T follicular helper cell (primary cell): ENCODE results near the gene TRIP4.
"Not testable (repeated sequence)": the region's sequence is repeated elsewhere in the genome, so short reads cannot be mapped to it uniquely, and the experiment has no call there.

Experiments
- DNase-seq: peaks from one replicate; pipeline ENCODE4 v3.0.0-alpha.2; 2020; ENCODE audit warnings: low read depth

Gene TRIP4

DNA sequence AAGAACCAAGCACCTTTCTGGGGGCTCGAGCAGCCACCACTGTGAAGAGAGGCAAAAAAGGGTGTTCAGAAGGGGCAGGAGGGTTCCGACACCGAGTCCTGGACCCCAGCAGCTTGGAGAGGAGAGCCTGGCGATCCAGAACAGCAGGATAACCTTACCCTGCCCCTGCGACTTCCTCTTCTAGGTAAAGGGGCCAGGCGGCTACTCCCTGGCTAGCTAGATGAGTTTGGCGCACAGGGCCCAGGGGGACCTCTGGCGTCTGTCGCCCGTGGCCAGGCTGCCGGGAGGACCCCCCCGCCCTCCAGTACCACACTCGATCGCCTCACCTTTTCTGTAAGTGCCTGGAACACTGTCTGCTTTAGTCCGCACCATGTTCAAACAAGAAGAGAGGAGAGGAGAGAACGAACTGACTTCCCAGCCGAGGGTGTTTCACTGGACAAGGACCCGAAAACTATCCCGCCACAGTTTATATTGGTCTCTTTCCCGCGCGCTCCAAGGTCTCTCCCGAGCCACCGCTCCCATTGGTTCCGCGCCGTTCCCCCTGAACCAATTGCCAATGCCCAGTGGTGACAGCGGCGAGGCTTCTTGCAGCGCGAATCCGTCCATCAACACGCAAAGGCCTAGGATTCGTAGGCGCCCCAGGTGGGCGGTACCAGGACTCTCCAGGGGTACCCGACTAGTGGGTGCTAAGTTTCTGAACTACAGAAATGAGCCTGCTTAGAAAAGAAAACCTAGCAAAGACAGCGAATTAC is 6.5 kb upstream of the TRIP4 start, which contains the start of gene PCLAF:
Gene PCLAF (minus strand): TSS at position 442 of the 752 bp plus-strand sequence. CDS start 70 bp downstream, at position 372.
- peak; percentile 88 for DNase-seq

DNA sequence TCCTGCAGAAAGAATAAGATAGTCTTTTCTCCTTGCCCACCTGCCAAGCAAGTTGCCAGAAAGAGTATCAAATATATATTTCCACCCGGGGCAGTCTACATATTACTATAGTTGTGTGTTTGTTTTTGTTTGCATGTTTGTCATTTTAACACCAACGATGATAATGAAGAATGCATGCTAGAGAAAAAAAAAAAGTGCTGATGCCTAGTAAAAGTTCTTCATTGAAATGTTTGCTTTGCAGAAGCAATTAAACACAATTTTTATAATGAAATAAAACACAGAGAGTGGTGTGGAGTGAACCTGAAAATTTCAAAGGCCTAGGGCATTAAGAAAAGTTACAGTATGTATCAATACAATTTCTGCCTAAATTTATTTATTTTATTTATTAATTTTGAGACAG is 3.9 kb upstream of the TRIP4 start:
- no peak for DNase-seq

DNA sequence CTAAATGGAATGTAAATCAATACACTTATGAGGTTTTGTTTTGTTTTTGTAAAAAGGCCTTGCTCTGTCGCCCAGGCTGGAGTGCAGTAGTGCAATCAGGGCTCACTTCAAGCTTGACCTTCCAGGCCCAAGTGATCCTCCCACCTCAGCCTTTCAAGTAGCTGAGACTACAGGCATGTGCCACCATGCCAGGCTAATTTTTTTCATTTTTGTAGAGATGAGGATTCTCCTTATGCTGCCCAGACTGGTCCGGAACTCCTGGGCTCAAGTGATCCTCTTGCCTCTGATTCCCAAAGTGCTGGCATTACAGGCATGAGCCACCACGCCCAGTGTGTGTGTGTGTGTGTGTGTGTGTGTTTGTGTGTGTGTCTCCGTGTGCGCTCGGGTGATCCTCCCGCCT is 1.3 kb upstream of the TRIP4 start:
- DNase-seq: no peak

DNA sequence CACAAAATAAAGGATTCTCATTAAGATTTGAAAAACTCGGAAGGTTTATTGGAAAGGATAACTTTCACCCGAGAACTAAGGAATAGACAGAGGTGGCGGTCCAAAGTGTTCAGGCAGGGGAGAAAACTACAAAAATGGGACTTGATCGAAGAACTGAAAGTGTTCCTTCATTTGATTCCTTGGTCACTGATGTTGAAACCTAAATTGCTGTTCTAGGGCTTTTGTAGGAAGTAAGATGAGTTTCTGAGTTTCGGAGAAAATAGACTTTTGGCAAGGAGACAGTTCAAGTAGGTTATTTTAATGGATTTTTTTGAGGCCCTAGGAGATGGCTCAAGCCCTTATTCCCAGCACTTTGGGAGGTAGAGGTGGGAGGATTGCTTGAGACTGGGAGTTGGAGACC is 1.4 kb downstream of the TRIP4 start:
- DNase-seq: no peak

DNA sequence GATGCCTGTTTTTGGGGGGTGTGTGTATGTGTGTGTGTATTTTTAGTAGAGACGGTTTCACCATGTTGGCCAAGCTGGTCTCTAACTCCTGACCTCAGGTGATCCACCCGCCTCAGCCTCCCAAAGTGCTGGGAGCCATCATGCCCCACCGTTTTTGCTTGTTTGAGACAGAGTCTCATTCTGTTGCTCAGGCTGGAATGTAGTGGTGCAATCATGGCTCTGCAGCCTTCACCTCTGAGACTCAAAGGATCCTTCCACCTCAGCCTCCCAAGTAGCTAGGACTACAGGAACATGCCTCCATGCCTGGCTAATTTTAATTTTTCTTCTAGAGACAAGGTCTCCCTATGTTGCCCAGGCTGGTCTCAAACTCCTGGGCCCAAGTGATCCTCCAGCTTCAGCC is 4.8 kb downstream of the TRIP4 start:
- DNase-seq: not testable (repeated sequence)

DNA sequence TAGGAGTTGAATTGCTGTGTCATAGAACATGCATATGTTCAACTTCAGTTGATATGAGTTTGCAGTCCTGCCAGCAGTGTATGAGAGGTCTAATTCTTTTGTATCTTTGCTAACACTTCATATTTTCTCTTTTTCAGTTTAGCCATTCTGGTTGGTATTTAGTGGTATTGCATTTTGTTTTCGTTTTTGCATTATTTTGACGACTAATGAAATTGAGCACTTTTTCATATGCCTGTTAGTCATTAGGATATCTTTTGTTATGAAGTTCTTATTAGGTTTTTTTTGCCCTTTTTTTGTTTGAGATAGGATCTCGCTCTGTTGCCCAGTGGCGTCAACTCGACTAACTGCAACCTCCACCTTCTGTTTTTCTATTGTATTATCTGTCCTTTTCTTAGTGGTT is 9.2 kb downstream of the TRIP4 start:
- DNase-seq: no peak

DNA sequence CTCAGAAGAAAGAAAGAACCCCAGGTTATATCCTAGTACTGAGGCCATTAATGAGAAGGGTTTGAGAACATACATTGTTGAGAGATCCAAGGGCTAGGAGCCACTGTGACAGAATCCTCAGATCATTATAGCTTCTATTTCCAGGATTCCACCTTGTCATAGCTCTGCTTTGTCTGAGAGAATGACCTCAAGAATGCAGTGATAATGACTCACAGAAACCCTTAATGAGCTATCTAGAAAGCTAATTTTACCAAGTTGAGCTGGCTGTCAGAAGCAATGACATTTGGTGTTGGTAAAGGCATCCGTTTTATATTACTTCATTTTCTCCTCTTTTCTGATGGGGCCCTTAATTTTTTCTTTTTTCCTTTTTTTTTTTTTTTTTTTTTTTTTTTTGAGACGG is 10.9 kb downstream of the TRIP4 start:
- no peak for DNase-seq

DNA sequence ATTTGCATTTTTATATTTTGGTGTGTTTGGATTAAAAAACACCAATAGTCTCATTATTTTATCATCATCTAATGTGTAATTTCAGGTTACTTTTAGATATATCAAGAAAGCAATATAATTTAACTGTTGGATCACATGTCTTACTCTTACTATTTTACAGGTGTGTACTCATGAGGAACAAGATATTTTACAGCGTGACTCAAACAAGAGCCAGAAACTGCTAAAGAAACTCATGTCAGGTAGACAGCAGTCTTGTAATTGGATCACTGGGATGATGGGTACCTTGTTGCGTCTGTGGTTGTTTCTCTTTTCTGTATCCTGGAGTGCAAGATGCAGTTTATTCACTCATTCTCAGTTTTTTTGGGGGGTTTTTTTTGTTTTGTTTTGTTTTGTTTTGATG is 12.9 kb downstream of the TRIP4 start:
- no peak for DNase-seq

DNA sequence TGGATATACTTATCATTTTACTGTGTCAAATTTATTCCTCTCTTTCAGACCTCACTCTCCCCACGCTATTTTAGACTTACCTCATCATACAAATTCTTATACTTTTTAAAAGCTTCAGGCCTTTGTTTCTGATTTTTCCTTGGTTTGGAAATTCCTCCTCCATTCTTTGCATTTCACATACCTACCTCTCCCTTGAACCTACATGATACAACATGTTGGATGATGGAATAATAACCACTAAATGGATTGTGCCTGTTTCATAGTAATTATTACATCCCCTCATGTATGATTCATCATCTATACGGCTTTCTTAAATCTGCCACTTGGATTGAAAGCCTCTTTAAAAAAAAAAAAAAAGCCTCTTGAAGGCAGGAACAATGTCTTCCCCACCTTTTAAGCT is 24.6 kb downstream of the TRIP4 start:
- no peak for DNase-seq

DNA sequence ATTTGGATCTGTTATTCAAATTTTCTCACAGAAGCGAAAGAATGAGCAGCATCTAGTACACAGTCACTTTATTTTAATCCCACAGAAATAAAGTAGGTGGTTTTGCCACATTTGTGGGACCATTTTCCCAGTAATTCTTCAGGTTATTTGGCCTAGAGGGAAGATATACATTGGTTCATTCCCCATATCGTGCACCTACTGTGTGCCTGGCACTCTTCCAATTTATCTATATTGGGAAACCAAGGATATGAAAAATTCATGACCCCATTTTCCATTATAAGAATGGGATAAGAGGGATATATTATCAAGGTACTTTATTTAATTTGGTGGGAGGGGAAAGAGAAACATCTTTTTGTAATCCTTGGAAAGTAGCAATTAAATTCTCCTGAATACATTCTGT is 35.1 kb downstream of the TRIP4 start:
- DNase-seq: no peak

DNA sequence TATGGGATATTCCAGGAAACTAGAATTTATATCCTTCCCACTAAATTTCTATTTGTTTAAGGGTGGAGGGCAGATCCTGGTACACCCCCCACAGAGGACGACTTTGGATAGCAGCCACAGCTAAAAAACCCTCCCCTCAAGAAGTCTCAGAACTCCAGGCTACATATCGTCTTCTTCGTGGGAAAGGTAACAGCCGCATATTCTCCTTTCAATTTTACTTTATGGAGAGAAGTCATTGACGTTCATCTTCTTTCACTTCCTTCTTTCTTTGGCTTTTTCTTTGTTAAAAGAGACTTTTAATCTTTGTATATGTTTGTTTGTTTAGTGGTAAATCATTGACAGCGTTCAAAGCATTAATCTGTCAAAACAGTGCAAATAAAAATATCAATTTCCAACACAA is 36.3 kb downstream of the TRIP4 start:
- DNase-seq: no peak

DNA sequence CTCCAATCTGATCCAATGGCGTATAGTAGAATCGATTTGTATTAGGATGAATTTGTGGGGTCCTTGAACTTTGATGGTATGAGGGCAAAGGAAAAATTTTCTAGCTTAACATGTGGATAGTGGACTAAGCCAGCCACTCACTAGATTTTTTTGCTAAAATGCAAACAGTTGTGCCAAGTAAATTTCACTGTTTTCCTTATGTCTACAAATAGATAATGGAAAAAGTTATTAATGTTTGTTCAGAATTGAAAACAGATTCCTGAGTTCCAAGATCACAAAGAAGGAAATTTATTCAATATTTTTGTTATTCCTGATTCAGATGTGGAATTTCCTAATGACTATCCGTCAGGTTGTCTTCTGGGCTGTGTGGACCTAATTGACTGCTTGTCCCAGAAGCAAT is 37.6 kb downstream of the TRIP4 start:
- DNase-seq: no peak

DNA sequence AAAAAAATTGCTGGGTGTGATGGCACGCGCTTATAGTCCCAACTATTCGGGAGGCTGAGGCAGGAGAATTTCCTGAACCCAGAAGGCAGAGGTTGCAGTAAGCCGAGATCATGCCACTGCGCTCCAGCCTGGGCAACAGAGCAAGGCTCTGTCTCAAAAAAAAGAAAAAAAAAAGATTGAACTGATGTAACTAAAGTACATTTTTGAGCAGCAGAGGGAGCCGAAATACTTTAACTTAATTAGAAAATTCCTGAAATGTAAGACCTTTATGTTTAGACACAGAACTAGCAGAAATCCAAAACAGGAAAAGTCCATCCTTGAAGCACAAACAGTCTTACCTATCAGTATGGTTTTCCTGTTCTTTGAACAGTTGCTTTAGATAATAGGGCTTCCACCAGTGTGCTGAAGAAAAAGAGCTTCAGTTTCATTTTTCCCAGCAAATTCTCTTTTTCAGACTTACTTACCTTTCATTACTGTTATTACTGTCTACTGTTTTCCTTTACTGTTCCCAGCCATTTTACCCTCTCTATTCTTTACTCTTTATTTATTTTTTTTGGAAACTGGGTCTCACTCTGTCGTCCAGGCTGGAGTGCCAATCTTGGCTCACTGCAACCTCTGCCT is 39.3 kb downstream of the TRIP4 start:
- DNase-seq: no peak

DNA sequence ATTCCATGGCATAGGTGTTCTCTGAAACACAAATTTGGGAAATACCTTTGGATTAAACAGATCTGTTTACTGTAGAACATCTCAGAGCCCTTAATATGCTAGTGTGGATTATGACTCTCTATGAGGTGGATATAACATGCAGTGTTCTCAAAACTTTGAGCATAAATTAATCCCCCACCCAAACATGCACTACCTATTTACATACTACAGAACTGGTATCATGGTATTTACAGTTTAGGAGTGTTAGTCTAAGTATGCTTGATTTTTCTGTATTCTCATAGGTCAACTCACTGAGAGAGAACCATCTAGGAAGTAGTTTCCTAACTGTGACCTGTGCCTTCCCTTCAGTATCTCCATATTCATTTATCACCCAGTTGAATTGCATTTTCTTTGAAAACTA is 41.8 kb downstream of the TRIP4 start:
- DNase-seq: no peak

DNA sequence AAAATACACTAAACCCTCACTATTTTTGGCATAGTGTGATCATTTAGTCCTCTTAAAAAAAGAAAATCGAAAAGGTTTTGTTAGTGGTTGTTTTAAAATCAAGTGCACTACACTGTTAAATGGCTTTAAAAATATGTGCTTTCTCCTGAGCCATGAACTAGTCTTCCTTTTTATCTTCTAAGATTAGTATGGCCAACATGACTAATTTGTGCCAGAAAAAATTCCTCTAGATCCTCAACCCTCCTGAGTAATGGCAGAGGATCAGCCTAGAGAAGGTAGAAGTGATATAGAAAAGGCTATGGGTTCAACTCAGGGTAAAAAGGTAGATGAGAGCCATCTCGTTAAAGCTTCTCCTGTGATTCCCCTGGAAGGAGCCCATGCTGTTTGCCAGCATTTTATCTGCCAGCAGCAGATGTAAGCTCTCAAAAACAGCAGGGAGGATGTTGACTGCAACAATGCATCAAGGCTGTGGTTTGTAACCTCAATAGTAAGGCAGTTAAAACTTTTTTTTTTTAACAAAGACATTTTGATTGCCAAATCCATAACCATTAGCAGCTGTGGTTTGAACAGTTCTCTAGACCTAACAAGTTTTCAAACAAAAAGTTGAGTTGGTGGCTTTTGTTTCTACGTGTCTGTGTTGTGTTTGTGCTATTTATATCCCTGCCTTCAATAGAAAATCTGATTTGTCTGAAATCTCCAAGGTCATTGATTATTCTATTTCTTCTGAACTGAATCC is 42.5 kb downstream of the TRIP4 start:
- DNase-seq: peak; percentile 24

DNA sequence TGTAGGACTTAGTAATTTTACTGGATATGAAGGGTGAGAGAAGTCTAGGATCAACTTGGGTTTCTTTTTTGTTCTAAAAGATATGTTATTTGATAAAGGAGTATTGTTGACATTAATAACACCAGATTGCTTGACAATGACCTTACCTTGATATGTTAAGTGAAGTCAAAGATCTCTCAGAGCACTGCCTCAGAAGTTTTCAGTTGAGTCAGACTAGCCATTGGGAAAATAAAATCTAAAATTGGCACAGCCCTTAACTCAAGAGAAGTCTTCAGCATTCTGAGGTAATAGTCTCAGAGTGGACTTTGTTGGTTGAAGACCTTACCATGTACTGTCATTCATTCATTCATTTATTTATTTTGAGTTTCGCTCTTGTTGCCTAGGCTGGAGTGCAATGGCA is 50.3 kb downstream of the TRIP4 start:
- DNase-seq: no peak

DNA sequence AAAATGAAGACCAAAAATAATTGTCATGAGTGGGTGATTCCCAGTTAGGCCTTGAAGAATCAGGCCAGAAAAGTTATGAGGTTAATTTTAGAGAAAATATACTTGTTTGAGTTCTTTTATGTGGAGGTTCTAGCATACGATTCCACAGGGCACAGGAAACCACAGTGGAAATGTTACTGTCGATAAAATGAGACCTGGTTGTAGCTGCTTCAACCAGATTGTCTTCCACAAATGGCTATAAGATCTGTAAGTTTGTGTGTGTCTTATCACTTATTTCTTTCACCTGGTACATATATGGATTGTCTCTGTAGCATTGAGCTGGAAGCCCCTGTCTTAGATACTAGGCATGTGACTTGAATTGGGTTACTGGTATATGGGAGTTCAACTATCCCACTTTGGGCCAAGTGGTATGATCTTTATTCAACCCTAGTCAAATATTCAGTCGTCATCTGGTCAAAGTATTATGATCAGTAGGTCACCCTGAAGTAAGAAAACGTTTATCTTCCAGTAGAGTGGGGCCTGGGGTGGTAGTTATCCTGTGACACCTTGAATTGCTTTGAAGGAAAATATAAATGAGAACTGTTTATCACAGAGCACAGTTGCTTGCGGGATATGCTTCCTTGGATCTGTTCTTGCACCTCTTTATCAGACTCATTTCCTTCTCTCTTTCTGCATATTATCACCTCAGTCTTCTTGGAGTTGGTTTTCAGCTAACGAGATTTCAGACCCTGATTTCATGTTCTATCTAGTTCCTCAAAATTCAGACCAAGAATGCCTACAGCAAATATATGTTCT is 51.2 kb downstream of the TRIP4 start:
- DNase-seq: no peak

DNA sequence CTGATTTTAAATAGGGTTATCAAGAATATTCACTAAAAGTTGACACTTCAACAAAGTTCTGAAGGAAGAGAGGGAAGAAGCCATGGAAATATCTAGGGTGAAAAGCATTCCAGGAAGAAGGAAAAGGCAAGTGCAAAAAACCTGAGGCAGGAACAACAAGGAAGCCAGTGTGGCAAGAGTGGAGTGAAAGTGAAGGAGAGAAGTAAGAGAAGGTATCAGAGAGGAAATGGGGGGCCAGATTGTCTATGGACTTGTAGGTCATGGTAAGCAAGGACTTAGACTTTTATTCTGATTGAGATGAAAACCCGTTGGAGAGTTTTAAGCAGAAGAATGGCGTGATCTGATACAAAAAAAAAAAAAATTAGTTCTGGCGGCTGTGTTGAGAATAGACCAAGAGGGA is 54.2 kb downstream of the TRIP4 start:
- no peak for DNase-seq

DNA sequence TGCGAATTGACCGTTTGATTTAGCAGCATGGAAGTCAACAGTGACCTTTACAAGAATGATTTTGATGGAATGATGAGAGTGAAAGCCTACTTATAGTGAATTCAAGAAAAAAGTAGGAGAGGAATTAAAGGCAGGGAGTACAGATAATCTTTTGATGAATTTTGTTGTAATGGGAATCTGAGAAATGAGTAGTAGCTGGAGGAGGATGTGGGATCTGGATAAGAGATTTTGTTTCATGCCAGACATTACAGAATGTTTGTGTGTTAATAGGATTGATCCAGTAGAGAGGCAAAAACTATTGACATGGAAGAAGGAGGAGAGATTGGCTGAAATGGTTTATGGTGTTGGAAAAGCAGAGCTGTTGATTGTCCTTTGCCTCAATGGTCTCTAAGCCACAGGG is 55.4 kb downstream of the TRIP4 start:
- no peak for DNase-seq

DNA sequence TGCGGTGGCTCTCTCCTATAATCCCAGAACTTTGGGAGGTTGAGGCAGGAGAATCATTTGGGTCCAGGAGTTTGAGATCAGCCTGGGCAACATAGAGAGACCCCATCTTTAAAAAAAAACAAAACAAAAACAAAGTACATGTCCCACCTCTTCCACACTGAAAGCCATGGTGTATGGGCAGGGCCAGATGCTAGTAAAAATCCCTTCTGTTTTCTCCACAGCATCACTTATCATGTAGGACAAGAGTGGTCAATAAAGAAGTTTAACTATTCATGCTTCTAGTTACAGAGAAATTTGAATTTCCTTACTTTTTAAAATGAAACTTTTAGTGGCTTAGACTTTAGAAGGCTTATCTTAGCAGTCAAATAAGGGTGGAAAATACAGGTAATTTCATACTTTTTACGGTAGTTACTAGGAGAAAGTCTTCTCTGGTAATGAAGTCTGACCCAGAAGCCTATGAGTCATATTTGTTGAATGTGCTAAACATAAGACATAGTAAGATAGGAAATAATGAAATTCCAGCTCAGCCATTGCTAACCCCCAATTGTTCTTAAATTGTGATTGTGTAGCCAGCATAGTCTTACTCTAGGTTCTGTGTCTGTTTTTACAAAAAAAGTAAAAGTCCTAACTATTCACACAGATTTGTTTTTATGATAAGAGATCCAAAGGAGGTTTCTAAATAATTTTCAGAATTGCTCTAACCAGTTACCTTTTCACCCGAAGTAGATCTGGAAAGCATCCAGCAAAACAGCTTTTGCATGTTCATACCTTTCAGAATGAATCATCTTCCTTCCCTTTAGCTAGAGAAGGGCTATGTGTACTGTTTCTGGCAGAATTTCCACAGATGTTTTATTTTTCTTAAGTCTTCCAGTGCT is 56.3 kb downstream of the TRIP4 start:
- DNase-seq: no peak

DNA sequence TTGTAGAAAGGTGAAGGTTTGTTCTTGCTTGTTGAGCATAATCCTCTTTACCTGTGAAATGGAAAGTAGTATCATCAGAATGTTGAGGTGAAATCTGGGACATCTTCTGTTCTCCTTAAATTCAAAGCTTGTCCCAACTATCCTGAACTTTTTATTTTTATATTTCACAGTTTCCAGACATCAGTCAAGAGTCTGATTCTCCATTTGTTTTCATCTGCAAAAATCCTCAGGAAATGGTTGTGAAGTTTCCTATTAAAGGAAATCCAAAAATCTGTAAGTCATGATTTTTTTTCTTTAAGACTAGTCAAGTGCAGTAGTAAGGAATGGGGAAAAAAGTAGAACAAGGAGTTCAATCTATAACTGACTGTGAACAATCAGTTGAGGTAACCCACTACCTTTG is 57.2 kb downstream of the TRIP4 start:
- no peak for DNase-seq
